HG02884 (cell line): ENCODE measurements around the gene UFC1.
A peak's percentile ranks its signal among the peaks of the same experiment; 100 is the strongest.

ENCODE experiments used
- ATAC-seq: cut with Tn5 transposase; IDR thresholded peaks from one replicate; pipeline ENCODE4 v1.9.1; 2021; ENCODE audit warnings: mild to moderate bottlenecking, moderate library complexity; ENCODE audit not compliant: unreplicated experiment

Gene UFC1

DNA sequence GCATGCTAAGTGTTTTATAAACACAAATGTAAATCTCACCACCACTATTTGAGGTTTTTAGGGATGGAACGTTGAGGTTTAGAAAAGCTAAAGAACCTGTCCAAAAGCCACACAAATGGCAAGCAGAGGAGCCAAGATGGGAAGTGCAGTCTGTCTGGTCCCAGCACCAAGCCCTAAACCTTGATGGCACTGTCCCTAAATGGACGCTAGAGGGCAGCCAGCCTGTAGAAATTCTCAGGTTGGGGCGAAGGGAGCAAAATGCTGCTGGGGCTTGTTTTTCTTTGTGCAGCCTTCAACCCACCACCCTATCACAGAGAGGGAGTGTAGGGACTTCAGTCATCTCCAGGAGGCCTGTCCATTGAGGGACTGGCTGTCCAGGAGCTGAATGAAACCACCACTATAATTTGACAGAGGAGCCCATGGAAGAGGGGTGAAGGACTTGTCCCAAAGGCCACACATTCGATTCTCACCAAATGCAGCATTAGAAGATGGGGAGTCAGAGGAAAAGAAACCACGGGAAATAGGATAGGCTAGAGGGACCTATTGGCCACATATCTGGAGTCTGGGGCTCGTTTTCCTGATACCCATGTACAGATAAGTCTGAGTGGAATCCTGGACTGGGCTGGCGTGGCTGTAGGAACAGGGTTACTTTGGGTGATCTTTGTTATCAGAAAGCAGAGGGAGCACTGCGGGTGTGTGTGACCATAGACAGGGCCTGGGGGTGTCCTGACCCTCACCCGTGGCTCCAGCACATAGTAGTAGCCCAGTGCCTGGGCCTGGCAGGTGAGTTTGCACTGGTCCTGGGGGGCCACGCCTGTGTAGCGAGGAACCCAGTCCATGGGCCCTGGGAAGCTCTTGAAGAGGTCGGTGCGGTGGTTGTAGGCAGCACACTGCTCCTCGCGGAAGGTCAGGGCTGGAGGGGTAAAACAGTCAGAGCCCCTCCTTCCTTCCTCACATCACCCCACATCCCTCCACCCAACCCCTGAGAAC, 39.0 kb downstream of the UFC1 start:
- ATAC-seq = peak; percentile 63

DNA sequence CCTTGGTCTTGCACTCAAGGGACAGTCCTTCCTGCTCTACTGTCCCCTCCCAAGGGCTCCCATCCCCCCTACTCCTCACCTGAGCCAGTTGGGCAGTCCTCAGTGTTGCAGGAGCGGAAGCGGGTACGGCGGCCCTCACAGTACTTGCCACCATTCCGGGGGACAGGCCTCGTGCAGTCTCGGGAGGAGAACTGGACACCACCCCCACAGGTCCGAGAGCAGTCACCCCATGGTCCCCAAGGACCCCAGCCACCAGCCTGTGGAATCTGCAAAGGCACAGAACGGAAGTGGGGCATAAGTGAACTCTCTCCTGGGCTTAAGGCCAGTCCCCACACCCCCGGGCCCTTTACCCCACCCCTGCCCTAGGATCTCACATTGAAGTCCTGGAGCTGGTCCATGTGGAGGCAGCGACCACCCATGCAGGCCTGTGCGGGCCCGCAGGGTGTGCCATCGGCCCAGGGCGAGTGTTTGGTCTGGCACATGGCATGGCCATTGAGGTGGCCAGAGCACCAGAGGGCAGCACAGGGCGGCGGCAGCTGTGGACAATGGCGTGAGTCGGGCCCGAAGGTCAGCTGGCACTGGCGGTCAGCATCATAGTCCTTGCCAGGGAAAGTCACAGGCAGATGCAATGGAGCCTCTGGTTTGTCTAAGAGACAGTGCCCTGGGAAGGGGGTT, 39.9 kb downstream of the UFC1 start:
- no peak for ATAC-seq

DNA sequence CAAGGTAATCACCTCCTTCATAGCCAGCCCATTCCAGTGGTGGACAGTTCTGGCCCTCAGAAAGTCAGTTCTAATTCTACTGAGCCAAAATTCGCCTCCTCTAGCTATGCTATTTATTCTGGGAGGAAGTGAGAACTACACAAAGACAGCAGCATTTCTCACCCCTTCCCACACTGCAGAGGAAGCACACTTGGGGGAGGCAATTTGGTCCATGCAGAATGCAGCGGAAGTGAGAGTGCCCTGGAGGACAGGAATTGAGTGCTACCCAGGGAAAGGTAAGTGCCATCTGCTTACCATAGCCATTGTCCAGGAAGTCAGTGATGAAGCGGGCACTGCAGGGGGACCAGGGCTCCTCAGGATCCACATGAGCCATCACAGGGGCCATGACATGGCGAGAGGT, 41.4 kb downstream of the UFC1 start:
- ATAC-seq = no peak

DNA sequence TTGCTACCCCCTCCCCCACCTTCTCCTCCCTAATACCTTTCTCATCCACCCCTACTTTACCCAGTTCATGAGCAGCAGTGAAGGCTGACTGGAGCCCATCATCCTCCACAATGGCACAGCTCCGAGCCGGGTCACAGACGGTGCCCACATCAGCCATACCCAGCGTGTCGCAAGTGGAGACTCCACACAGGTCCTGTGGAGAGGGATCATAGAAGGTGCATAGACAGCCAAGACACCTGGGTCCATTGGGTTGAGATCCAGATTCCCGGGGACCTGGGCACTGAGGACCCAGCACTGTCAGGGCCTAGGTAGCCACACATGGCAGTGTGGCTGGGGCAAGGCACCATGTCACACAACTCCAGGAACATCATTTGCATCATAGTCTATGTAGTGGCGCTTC, 42.3 kb downstream of the UFC1 start:
- no peak for ATAC-seq

DNA sequence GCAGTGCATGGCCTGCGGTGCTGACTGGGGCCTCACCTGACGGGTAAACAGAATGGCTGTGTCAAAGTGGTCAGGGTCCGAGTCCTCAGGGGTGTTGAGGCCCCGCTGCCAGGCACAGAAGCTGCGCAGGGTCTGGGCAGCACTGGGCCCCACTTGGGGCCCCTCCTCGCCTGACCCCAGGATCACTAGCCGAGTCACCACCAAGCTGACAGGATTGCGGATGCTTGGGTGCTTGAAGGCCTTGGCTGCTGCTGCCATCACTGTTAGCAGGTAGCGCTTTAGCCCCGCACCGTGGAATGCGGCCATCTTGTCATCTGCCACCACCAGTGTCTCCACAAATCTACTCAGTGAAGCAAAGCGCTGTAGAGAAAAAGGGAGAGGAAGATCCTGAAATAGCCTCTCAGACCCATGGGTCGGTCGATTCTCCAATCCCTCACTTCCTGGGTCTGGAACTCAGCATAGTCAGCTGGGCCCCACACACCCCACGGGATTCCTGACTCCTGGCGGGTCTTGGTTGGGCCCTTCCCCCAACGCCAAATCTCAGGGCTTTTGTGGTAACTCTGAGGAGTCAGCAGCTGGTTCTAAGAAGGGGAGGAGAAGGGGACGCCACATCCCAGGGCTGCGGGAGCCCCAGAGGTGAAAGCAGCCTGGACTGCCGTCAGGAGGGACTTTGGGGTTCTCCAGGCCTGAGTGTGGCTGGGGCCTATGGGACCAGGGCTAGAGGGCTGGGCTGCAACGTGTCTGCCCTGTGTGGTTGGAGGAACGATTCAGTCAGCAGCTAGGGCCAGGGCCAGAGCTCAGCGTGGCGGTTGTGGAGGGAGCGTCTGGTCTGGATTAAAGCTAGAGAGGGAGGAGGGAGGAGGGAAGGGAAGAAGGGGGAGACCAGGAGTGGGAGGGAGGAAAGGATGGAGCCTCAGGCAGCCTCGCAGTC, 43.0 kb downstream of the UFC1 start:
- ATAC-seq = no peak

DNA sequence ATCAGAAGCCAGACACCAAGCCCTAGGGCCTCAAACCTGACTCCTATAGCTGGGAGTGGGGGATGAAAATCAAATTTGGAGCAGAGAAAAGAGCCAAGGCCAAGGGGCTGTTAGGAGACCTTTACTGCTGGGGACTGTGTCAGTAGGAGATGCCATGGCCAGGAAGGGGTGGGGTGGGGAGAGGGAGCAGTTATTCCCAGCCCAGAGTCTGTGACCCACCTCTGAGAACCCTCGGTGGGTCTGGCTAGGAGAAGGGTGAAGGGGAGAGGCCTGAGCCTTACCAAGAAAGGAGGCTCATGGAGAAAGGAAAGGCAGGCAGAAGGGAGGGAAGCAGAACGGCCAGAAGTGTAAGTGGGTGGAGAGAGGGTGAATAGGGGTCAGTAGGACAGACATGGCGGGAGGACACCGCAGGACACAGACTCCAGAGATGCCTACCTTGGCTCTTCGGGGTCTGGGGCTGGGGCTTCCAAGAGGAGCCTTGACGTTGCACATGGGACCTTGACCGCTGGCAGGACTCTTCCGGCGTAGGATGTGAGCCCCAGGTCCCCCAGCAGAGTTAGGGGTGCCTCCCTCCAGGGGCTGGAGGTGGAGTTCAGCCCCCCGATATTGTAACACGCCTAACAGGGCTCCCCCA, 43.9 kb downstream of the UFC1 start:
- ATAC-seq = no peak

DNA sequence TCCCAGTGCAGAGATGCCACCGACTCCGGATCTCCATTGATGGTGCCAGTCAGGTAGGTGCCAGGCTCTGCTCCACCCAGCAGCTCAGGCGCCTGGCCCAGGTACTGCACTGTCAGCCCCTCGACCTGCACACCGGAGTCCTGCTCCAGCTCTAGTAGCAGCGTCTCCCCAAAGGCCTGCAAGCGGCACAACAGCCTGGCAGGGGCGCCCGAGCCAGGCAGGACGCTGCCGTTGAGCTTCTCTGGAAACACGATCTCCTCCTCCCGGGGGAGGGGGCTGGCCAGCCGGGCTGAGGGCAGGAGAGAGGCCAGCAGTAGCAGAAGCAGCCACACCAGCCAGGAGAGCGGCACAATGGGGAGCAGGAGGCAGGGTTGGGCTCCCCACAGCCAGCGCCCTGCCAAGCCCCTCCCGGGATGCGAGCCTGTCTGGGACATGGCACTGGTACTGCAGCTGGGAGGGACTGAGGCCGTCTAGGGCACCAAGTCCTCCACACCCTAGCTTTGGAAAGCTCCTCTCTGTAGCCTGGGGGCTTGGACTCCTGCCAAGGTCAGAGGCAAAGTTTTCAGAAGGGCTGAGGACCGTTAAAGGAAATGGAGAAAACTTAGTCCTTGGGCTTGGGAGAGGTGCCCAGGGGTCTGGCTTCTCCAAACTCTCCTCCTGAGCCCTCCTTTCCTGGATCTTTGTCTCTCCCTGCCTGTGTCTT, 44.6 kb downstream of the UFC1 start:
- no peak for ATAC-seq

DNA sequence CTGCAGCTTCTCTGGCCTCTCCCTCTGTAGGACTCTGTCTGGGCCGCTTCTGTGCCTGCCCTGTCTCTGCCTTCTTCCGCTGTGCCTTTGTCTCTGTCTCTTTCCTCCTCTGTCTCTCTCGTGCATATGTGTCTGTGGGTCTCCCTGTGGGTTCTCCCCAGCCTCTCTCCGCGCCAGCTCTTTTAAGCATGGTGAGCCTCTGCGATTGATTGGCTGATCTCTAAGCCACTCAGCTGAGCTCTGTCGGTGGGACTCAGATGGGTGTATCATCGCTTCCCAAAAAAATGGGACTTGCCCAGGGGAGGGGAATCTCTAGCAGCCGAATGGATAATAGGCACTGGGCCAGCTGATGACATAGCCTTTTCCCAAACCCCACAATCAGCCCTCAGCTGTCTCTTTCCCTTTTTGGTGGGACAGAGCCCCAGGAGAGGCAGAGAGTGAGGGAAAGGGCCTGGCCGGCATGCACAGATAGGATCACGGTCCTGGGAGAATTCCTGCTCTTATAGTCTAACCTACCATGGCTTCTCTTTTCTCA, 45.2 kb downstream of the UFC1 start, which contains the start of gene ADAMTS4:
Gene ADAMTS4 (minus strand): TSS at position 158 of the 535 bp plus-strand sequence. CDS start 427 bp downstream, outside the sequence.
- no peak for ATAC-seq

DNA sequence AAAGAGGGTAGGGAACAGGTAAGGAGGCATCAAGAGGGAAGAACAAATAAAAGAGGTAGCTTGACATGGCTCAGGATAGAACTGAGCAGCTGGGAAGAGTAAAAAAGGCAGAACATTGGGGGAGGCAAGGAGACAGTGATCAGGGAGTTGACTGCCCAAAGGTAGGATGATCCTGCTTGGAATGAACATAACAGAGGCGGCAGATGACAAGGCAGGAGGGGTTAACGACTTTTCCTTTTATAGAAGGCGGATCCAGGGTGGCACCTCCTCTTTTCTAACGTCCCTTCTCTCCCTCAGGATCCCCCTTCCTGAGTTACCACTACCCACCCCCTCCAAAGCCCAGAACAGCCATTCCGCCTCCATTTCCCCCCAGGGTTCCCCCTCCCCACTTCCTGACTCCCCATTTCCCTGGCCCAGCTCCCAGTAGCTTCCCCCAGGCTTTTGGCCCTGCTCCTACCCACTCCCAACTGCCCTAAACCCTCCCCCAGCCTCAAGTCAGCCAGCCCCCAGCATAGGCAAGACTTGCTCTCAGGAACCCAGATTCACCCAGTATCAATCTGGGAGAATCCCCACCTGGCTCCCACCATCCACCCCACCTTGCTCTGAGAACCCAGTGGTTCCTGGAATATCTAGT, 45.8 kb downstream of the UFC1 start:
- no peak for ATAC-seq

DNA sequence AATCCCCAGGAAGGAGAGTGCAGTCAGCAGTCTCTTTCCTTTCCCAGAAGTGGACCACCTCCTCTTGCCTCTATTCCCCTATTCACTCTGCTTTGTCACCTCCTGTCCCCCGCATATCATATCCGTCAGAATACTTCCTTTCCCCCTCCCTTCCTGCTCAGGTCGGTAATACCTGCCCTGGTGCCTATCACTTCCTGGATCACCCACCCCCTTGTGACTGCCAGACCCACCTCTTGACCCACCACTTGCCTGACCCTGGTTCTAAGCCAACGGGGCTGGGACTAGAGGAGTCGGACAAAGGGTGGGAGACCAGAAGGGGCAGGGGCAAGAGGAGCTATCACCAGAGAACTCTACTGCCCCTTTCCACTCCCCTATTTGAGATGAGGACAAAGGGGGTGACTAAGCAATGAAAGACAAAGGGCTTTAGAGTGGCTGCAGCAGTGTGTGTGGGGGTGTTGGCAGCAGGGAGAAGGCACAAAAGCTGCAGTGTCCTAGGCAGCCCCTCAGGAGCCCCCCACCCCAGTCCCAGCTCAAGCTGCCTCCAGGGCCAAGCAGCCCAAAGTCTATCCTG, 46.7 kb downstream of the UFC1 start:
- no peak for ATAC-seq

DNA sequence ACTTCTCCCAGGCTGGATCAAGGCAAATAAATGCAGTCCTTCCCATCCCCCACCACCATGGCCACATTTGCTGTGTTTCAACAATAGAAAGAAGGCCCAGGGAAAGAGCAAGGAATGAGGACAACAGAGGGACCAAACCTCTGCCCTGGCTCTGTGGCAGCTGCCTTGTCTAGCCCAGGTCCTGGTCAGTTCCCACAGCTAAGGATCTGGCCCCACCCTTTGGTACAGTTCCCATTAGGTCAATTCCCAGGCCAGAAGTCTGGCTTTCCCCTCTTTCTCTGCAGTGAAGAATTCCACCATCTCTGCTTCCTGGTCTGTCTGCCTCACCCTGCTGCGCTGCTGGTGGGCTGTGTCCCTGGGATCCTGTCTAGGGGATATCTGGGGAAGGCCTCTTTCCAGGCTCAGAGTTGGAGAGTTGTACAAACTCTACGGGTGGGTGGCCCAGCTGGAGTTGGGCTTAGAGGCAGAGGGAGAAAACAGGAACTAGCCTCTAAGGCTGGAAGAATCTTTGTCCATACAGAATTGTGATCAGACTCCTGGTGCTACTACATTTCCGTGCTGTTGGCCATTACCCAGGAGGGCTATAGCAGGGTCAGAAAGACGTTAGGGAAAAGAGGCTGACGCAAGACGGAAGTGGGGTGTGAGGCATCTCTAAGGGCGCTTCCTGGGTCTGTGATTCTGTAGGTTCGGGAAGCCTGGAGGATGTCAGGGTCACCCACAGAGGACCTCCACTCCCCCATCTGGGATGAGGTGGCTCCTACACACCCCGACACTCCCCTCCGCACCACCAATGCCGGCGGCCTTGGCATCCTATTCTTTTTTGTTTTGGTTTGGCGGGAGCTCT, 47.4 kb downstream of the UFC1 start:
- ATAC-seq = no peak

DNA sequence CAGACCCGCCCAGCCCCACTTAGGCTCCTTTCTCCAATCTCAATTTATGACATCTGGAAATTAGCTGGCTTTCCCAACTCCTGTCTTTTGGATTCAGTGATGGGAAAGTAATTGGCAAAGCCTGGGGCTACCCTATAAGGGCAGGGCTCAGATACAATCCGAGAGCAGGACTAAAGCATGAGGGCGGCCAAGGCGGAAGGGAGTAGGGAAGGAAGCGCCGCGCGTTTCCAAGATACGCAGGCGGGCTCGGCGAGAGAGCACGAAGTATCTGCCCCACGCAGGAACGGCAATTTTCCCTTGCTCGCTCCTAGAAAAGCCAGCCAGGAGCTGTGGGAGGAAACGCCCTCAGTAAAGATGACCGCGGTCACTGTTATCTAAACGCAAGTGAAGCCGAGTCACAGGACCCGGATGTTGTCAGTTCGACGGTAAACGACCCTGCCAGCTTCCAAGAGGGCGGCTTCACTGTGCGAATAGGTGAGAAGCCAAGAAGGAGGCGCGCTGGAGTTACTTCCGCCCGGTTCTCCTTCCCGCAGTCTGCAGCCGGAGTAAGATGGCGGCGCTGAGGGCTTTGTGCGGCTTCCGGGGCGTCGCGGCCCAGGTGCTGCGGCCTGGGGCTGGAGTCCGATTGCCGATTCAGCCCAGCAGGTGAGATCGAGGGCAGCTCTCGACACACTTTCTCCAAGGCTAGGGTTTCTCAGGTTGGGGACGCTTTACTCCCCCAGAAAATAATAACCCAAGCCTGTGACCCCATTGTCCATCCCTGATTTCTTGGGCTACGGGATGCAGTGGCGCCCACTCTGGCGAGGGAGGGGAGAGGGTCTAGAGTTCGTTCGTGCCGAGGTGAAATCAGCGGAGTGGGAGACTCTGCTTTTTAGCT, 48.3 kb downstream of the UFC1 start, which contains the start of gene NDUFS2:
Gene NDUFS2 (plus strand): TSS at position 532 of the 877 bp plus-strand sequence. CDS start 19 bp downstream, at position 551.
- peak; percentile 95 for ATAC-seq

DNA sequence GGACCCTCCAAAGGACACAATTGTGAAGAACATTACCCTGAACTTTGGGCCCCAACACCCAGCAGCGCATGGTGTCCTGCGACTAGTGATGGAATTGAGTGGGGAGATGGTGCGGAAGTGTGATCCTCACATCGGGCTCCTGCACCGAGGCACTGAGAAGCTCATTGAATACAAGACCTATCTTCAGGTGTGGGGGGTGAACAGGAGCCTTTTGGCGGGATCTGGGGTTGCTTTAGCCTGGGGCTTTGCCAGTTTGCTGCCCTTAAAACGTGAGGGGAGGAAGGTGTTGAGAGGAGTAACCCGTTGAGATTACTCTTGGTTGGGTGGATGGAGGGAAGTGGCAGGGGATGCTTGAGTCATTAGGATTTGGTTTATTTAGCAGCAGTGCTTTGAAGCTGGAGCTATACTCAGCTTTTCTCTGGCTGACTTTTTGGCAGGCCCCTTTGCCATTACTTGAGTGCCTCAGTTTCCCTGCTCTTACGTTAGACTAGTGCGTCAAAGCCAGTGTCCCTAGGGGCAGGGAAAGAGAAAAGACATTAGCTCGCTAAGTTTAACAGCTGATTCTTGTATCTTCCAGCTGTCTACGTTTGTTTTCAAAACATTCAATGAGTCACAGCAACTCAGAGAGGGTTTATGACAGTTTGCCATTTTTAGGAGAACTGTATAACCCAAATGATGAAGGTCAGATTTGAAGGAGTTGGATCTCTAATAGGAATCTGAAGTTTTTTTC, 52.8 kb downstream of the UFC1 start:
- ATAC-seq = no peak

DNA sequence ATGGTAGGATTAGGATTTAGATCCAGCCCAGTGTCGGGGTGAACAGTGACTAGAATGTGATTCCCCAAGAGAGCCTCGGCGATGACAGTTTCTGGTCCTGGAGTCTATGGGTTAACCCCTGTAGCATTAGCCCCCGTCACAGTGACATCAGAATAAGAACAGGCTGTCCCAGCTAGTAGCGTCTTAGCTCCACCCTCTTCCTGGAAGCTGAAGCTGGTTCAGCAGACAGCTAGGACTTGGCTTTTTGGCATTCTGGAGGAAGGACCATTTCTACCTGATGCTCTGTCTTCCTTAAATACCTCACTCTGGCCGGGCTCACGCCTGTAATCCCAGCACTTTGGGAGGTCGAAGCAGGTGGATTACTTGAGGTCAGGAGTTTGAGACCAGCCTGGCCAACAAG, 53.4 kb downstream of the UFC1 start:
- ATAC-seq = no peak
